LNCaP clone FGC (cell line): ENCODE results near the gene CHST8.

ENCODE experiments used
- DNase-seq: peaks from one replicate; pipeline ENCODE4 v3.0.0-alpha.2; 2011; ENCODE audit warnings: low read depth
- H3K4me3 ChIP-seq: 2 replicates; pipeline ENCODE4 v1.5.1; 2011; ENCODE audit warnings: mild to moderate bottlenecking, low read depth, low read length, control low read depth
- CTCF ChIP-seq: IDR thresholded peaks from 2 replicates; pipeline ENCODE4 v1.5.1; 2012; ENCODE audit warnings: mild to moderate bottlenecking; ENCODE audit not compliant: control insufficient read depth, insufficient read depth; ENCODE audit errors: extremely low read depth

CHST8 gene

GRCh38 chr19:33673258-33673875 lies 51.6 kb downstream of the CHST8 start:
- DNase-seq = no peak
- H3K4me3 ChIP-seq = no peak overlapping the region
- no peak for TF ChIP-seq CTCF

GRCh38 chr19:33673996-33674625 lies 52.4 kb downstream of the CHST8 start:
- no peak for TF ChIP-seq CTCF
- H3K4me3 ChIP-seq = no peak overlapping the region
- DNase-seq = no peak

- TF ChIP-seq CTCF = no peak
- no peak overlapping the region for H3K4me3 ChIP-seq
- DNase-seq = no peak
These were observed 53.0 kb downstream of the CHST8 start for GRCh38 chr19:33674626-33675367.

GRCh38 chr19:33675501-33676124 lies 53.9 kb downstream of the CHST8 start:
- no peak for DNase-seq
- no peak for TF ChIP-seq CTCF
- no peak overlapping the region for H3K4me3 ChIP-seq

- DNase-seq = no peak
- no peak overlapping the region for H3K4me3 ChIP-seq
- TF ChIP-seq CTCF = no peak
These were observed 55.4 kb downstream of the CHST8 start for GRCh38 chr19:33676999-33677665.

GRCh38 chr19:33677745-33678426 lies 56.1 kb downstream of the CHST8 start:
- TF ChIP-seq CTCF = no peak
- H3K4me3 ChIP-seq = no peak overlapping the region
- DNase-seq = no peak
